ENCODE data around the gene MACO1. TPM values are rescaled to one million over a fixed set of nuclear protein-coding genes. Genes with fewer than 3 reads are reported as not detected.
A peak's percentile ranks its signal among the peaks of the same experiment; 100 is the strongest.

MACO1 gene
- total RNA-seq, 2 donors from 2014 or later = 14.0 to 14.5 TPM

DNA sequence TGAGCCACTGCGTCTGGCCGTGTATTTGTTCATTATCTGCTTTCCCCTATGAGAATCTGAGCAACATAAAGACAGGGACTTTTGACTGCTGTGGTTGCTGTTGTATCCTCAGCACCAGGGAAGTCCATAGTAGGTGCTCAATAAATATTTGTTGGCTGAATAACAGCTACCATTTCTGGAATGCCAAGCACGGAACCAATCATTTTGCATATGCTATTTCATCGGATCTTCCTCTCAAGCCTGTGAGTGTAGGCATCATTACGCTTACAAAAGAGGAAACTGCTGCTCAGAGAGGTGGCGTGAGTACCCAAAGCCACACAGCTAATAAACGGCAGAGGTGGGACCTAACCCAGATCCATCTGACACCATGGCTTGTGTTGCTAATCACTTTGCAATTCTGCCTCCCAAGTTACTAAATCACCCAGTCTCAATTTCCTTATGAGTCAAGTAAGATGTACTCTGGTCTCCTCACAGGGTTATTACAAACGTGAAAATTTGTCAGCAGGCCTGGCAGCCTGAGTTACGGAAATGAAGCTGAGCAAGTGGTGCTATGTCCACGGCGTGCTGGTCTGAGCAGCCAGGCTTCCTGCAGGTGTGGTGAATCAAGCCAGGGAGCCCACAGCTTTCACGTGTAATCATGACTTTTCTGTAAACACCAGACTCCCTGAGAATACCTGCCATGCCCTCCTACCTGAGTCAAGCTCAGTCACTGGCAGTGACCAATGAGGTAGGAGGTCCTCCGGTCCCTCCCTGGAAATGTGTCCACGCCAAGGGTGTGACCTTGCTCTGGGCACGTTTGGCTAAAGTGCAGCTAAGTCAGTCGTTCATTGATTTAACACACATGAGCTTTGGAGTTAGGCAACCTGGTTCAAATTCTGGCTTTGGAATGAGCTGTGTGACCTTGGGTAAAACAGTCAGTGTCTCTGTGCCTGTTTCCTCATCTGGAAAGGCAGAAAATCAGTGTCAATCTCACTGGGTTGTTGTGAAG lies 5.3 kb upstream of the MACO1 start:
- Histone ChIP-seq H3K27me3 (no peaks in the 10 kb centered on the region), H3K9me3 (no peaks in the 10 kb centered on the region), H3K4me3 (no peak overlapping the region), H3K4me1 (peaks cover 0 to 6% of the 10 kb centered on the region in 2 donors), H3K27ac (no peak overlapping the region), H3K36me3 (no peaks in the 10 kb centered on the region)
- TF ChIP-seq, protein P1, sequence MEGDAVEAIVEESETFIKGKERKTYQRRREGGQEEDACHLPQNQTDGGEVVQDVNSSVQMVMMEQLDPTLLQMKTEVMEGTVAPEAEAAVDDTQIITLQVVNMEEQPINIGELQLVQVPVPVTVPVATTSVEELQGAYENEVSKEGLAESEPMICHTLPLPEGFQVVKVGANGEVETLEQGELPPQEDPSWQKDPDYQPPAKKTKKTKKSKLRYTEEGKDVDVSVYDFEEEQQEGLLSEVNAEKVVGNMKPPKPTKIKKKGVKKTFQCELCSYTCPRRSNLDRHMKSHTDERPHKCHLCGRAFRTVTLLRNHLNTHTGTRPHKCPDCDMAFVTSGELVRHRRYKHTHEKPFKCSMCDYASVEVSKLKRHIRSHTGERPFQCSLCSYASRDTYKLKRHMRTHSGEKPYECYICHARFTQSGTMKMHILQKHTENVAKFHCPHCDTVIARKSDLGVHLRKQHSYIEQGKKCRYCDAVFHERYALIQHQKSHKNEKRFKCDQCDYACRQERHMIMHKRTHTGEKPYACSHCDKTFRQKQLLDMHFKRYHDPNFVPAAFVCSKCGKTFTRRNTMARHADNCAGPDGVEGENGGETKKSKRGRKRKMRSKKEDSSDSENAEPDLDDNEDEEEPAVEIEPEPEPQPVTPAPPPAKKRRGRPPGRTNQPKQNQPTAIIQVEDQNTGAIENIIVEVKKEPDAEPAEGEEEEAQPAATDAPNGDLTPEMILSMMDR (IDR thresholded peaks at IDR 0.05) = no peak
- no peak for DNase-seq (ENCODE audit: low spot score)

DNA sequence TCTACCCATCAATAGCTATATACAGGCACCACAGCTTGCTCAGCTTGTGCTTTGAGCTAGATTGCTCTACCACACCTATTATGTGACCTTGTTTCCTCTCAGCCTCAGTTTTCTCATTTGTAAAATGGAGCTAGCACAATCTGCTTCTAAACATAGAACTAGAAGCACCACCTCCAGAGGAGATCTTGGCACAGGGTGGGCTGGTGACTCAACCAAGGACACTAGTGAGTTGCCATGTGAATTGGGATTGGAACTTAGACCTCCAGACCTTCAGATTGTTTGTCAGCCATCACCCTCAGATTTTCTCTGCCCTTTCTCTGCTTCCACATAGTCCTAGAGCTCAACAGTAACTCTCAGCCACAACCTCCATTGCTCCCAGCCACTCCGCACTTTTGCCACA lies 3.0 kb upstream of the MACO1 start:
- H3K27ac ChIP-seq = no peak overlapping the region
- no peak for DNase-seq (ENCODE audit: low spot score)

DNA sequence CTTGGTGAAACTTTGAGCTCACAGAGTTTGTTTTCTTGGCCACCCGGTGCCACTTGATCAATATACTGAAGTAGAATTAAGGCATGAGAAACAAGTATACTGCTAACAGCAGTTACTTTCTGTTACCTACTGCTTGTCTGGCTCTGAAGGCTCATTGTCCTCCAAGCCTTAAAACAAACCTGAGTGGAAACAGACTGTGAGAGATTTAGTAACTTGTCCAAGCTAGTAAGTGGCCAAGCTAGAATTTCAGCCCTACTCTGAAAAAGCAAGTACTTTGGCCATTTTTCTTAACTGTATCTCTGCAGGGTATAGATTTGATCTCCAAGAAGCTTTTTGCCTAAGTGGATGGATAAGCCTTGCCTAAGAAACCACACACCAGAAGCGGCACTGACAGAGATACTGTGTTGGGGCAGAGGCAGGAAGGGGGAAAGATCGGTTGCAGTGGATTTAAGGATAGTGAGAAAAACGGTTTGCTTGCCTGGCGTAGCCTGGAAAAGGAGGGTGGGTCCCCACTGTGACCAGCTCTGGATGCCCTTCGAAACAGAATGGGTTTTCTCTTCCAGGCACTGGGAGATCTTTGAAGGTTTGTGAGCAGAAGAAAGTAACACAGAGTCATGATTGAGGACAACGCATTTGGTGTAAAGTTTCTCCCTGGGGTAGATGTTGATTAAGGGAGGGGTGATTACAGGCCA lies 2.1 kb upstream of the MACO1 start:
- TF ChIP-seq, protein P1 (IDR thresholded peaks at IDR 0.05) = no peak
- H3K4me1 ChIP-seq = peaks cover 0 to 23% of the 10 kb centered on the region in 2 donors
- no peaks in the 10 kb centered on the region for H3K27me3 ChIP-seq
- H3K36me3 ChIP-seq = no peaks in the 10 kb centered on the region
- no peaks in the 10 kb centered on the region for H3K9me3 ChIP-seq
- no peak overlapping the region for H3K27ac ChIP-seq
- no peak overlapping the region for H3K4me3 ChIP-seq
- no peak for DNase-seq (ENCODE audit: low spot score)

More for the DNA sequence above, 3.0 kb upstream of the MACO1 start:
- no peaks in the 10 kb centered on the region for H3K36me3 ChIP-seq
- no peak overlapping the region for H3K4me3 ChIP-seq
- TF ChIP-seq, protein P1 (IDR thresholded peaks at IDR 0.05) = no peak
- H3K27me3 ChIP-seq = no peaks in the 10 kb centered on the region
- peaks cover 0 to 14% of the 10 kb centered on the region in 2 donors for H3K4me1 ChIP-seq
- H3K9me3 ChIP-seq = no peaks in the 10 kb centered on the region

DNA sequence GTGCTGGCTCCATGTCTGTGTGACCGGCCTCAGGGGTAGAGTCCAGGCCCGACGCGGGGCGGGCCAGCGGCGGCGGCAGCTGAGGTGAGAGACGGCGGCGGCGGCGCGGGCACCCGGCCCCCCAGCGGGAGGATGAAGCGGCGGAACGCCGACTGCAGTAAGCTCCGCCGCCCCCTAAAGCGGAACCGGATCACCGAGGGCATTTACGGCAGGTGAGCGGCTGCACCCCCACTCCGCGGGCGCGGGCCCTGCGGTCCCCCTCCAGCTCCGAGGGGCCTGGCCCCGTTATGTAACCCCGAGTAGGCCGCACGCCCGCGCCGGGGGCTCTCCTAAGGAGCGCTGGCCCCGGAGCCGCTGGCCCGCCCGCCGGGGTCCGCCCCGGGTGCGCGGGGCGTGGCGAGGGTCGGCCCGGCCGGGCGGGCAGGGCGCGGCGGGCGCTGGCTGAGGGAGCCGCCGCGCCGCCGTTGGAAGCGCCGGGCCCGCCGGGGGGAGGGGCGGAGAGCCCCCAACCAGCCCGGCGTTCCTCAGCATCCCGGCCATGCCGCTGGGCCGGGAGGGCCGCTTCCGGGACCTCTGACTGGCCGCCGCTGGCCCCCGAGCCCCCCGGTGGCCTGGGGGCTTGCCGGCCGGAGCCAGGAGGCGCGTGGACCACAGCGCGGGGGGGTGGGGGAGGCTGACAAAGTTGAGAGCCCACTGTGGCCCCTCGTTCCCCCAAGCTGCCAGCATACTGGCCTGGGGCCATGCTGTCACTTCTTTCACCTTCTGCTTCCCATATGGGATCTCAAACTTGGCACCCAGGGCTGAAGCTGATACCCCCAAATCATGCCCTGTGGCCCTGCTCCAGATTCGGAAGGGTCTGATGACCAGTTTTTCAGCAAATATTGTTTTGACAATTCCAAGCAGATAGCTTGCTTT lies 527 bp downstream of the MACO1 start:
- Histone ChIP-seq H3K9me3 (no peaks in the 10 kb centered on the region), H3K27ac (peak overlapping the region; percentile 94 to 95), H3K36me3 (no peaks in the 10 kb centered on the region), H3K4me1 (peaks cover 0 to 49% of the 10 kb centered on the region in 2 donors), H3K4me3 (peak overlapping the region; percentile 96 to 100), H3K27me3 (no peaks in the 10 kb centered on the region)
- DNase-seq (ENCODE audit: low spot score) = no peak
- TF ChIP-seq, protein P1 (IDR thresholded peaks at IDR 0.05) = no peak

DNA sequence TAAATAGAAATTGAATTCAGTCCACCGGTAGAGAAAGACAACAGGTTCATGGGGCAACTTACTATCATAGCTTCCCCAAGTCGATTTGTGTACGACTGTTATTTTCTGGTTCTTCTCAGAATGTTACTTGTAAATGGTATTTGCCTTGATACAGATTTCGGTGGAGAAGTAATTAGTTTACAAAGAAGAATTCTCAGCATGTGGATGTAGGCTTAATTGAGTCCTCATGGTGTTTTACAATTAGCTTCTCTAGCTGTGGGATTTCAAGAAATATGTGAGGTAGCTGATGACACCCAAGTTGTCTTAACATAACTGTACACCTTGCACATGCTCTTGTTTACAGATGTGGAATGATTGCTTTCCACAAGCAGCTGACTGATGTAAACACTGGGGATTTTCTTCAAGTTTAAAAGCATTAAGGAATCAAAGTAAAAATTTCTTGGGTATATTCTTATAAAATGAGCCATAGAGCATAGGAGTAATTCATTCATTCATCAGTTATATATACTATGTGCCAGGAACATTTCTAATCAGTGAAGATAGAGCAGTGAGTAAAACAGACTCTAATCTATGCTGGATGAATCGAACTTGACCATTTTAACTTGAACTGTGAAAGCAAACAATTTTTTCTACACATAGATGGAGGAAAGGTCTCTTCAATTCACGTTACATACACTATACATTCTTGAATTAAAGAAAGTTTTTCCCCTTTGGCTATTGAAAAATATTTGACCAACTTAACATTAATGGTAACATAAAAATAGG lies 1.4 kb downstream of the MACO1 start:
- Histone ChIP-seq H3K27ac (peak overlapping the region; percentile 94 to 95), H3K9me3 (no peaks in the 10 kb centered on the region), H3K4me1 (peaks cover 0 to 56% of the 10 kb centered on the region in 2 donors), H3K4me3 (peak overlapping the region; percentile 96 to 100), H3K27me3 (no peaks in the 10 kb centered on the region), H3K36me3 (no peaks in the 10 kb centered on the region)
- TF ChIP-seq, protein P1 (IDR thresholded peaks at IDR 0.05) = no peak
- no peak for DNase-seq (ENCODE audit: low spot score)

All from right atrium auricular region (tissue), 2 donors.